OCI-LY7 (cell line): ENCODE results near the gene USH2A.

ENCODE experiments used
- EZH2phosphoT487 ChIP-seq: fragments of 200-600 bp; sonication (generic); IDR thresholded peaks from 2 replicates; pipeline ENCODE4 v1.6.1; 2018; ENCODE audit warnings: low read depth, borderline replicate concordance, mild to moderate bottlenecking, mixed run types, antibody characterized with exemption, low read length, moderate library complexity, mixed read lengths
- TF ChIP-seq, protein P1 (sequence below): fragments of 200-600 bp; sonication (generic); conservative IDR thresholded peaks from 2 replicates; pipeline ENCODE4 v1.5.1; 2014; ENCODE audit warnings: mild to moderate bottlenecking, antibody characterized with exemption, low read length, moderate library complexity, mixed read lengths

DNA sequence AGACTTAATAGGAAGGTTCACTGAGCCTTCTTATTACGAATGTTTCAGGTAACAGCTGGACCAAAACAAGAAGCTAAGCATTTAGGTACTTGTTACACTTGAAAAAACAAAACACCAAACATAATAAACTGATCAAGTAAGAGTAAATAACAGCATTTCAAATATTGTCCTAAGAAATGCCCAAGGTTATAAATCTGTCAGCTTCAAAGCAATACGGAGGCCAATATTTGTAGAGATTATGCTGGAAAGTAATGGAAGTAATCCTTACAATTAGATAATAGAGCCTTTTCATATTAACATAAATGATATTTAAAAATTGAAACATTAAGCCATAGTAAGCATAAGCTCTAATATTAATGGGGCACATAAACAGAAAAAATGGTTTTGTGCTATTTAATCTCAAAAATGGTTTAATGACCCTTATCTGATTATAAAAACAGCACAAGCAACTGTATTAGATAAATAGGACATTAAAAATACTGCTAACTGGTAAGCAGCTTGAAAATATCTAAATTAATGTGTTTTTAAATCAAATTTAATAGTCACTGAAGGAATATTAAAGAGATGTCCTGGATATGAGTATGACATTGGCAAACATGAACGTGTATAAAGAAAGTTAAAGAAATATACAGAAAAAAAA, 43.0 kb upstream of the USH2A start:
- TF ChIP-seq, protein P1, sequence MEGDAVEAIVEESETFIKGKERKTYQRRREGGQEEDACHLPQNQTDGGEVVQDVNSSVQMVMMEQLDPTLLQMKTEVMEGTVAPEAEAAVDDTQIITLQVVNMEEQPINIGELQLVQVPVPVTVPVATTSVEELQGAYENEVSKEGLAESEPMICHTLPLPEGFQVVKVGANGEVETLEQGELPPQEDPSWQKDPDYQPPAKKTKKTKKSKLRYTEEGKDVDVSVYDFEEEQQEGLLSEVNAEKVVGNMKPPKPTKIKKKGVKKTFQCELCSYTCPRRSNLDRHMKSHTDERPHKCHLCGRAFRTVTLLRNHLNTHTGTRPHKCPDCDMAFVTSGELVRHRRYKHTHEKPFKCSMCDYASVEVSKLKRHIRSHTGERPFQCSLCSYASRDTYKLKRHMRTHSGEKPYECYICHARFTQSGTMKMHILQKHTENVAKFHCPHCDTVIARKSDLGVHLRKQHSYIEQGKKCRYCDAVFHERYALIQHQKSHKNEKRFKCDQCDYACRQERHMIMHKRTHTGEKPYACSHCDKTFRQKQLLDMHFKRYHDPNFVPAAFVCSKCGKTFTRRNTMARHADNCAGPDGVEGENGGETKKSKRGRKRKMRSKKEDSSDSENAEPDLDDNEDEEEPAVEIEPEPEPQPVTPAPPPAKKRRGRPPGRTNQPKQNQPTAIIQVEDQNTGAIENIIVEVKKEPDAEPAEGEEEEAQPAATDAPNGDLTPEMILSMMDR: no peak
- no peak for TF ChIP-seq EZH2phosphoT487
